SKM-1 treated with dmso at 0.1 percent for 144 hours (cell line): ENCODE data around the gene FLT4.

ENCODE experiments used
- DNase-seq: peaks from one replicate; lab custom pipeline; 2025; ENCODE audit not compliant: unreplicated experiment; lab: John Stamatoyannopoulos, UW

The FLT4 gene

DNA sequence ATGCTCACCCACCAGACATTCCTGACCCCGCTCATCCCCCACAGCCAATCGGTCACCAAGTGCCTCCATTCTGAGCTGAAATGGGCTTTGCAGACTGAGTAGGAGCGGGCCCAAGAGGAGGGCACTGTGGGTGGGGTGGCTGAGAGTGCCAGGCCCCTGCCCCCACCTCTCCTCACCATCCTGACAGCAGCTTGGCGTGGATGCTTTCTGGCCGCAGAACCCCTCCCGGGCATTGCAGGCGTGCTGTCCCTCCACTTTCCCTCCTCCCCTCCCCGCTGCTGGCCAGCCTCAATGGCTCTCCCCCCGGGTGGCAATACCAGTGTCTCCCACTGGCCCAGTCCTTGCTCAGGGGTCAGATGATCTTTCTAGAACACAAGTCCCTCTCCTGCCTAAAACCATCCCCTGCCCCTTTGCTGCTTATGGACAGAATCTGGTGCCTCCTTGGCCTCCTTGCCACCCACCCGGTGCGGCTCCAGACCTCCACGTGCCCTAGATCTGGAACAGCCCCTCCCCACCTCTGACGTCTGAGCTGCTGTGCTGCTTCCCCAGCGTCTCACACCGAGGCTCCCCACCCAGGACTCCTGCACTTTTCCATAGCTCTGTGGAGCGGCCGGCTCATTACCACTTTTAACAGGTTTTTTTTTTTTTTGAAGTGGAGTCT is 6.1 kb downstream of the FLT4 start:
- DNase-seq: no peak

DNA sequence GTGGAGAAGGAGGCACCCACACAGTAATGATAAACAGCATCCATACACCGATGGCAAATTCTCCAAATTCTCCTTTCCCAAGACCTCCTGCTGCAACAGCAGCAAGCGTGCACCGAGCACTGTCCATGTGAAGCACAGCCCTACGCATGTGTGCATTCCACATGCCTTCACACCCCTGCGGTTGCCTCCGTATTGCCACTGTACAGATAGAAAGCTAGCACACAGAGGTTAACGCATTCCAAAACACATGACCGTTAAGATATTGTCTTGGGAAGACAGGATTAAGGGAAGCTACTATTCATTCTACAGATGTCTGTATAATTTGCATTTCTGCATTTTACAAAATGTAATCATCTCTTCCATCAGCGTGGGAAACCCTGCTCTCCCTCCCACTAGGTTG is 6.6 kb downstream of the FLT4 start:
- no peak for DNase-seq

DNA sequence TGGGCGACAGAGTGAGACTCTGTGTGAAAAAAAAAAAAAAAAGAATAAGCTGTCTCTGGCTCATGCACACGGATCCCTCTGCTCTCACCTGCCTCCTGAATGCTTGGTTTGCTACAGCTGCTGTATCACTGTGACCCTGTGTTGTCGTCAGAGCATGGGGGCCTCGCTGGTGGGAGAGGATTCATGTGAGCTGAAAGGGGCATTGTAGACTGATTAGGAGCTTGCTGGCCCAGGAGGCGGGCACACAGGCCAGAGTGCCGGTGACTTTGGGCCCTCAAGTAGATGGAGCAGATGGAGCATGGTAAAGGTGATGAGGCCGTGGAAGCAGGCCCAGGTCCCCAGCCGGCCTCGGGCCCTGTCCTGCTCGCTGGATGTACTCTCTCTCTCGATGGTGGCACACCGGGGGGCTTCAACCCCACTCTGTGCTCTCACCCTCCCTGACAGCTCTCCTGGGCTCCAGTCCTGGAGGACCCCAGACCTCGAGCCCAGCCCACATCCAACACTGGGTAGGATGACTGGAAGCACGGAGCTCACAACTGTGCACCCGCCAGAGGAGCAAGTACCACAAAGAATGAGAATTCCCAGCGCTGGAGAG is 7.1 kb downstream of the FLT4 start:
- DNase-seq: no peak

DNA sequence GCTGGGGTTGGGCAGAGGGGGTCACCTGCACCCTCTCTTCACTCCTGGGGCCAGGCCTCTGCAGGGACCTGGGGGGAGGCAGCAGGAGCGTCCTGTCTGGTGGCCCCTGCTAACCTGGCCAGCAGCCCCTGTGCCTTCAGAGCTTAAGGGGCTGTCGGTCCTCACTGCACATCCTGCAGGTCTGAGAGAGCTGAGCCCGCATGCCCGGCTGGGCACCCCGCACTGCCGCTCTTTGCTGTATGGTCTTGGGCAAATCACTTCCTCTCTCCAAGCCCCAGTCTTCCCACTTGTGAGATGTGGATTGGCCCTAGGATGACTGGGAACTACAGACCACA is 7.9 kb downstream of the FLT4 start:
- no peak for DNase-seq

DNA sequence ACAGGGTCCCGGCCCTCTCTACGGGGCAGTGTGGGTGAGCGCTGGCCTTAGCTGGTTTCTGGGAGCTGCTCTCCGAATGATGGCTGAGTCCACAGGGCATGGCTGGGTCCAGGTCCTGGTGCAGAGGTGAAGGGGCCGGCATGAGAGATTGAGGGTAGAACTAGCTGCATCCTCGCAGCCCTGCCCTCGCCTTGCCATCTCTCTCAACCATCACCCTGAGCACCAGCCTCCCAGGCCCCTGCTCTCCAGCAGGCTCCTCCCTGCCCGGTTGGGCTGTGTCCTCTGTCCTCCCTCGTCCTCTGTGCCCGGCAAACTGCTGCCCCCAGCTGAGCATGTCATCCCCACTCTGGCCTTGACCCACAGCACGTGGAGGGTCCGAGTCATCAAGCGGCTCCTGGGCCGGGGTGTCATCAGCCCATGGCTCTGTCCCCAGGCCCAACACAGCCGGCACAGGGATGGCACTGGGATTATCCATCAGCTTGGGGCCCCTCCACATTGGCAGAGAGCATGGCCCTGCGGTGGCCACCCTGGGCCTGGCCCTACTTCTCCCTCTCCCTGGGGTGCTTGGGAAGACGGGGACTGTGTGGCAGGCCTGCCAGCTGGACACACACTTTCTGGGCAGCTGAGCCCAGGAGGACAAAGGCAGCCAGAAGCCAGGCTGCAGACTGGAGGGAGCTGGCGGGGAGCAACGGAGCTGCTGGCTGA is 8.4 kb downstream of the FLT4 start:
- no peak for DNase-seq

DNA sequence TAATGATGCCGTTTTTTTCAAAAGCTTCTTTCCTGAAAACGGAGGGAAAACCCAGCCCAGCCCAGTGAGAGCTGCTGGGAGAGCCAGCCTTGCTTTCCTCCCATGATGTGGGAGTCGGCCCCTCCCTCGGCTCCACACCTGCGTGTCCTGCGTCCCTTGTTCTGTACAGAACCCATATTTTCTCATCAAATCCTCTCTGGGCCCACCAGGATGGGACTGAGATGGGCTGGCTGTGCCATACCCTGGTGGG is 8.9 kb downstream of the FLT4 start:
- no peak for DNase-seq

DNA sequence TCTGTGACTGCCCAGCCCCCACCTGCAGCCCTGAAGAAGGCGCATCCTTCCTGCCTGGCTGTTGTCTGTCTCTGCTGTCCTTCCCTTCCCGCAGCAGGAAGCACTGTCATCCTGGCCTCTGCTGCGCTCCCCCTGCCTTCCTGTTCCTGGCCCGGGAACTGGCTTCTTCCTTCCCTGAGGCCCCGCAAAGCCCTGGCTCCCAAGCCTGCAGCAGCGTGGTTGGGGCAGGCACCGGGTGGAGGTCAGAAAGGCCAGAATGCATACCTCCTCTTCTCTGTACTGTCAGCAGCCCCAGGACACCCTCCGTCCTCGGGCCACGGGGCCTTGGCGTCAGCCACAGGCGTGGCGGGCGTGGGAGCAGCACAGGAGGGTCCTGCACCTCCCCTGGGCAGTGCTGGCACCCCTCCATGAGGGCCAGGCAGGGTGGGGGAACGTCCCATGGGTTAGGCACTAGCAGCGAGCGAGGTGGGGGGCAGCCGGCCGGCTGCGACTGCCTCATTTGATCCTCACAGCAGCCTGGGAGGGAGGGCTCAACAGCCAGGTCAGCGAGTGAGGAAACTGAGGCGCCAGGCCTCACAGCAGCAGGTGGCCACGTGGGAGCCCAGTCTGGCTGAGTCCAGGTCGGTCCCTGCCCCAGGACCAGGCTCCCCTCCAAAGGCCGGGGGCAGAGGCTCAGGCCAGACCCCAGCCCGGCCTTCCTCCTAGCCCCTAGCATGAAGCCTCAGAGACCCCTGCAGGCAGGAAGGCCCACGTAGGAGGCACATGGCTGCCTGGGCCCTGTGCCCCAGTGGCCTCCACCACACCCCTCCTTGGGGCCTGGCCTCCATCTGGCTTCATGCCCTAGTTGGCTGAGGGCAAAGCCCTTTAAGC is 9.4 kb downstream of the FLT4 start:
- no peak for DNase-seq

DNA sequence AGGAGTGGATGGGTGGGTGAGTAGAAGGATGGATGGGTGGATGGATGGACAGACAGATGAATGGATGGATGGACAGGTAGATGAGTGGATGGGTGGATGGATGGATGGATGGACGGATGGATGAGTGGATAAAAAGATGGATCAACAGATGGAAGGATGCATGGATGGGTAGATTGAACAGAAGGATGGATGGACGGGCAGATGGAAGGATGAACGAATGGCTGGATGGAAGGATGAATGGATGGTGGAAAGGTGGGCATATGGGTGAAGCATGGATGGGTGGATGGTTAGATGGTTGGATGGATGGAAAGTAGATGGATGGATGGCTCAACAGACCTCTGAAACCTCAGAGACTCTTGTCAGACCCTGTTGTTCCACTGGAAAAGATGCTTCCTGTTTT is 10.1 kb downstream of the FLT4 start:
- no peak for DNase-seq

DNA sequence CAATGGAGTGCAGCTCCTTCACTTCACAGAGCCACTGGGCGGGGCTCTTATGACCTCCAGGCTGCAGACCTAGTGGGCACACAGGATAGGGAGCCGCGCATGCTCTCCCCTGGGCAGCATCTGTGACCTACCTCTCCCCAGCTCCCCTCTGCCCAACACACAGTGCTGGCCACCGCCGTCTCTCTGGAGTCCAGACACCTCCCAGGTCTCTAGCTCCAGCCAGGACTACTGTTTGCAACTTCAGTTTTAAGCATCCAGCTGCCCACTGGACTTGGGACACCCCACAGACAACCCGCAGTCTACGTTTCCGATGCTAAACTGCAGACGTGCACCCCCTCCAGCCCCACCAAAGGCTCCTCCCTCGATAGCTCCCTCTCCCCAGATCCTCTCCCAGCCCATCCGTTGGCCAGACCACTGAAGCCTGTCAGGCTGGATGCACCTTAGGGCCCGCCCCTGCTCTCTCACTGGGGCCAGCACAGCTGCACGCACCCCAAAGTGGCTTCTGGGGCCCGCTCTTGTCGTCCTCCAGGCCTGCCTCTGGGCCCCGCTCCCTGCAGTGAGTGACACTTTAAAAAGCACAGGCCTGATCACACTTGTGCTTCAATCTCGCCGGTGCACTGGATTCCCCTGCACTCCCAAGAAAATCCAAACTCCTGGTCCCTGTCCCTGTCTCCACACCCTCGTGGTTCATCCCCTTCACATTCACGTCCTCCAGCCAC is 11.3 kb downstream of the FLT4 start:
- DNase-seq: no peak

DNA sequence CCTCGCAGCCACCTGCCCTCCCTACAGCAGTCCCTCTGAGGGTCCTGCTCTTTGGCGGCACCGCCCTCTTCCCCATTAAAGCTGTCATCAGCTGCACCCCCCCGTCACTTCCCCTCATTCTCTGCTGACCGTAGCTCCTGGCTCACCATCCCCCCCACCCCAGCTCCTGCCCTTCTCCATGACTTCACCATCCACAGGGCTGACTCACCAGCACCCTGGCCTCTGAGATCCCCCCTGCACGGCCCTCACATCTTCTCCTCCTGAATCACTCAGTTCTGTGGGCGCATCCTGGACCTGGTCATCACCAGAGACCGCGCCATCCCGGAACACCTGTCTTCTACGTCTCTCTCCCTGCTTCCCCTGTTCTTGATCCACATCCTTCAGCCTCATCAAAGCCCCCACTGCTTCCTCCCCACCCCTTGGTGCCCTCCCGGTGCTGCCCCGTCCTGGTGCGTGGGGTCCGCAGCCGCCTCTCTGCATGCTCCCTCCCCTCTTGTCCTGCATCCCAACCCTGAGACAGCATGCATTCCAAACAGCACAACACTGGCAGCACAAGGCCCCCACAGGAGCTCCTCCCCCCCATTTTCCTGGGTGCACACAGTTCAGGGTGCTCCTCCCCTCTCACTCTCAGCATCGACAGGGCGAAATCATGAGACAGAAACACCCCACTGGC is 12.9 kb downstream of the FLT4 start:
- no peak for DNase-seq

DNA sequence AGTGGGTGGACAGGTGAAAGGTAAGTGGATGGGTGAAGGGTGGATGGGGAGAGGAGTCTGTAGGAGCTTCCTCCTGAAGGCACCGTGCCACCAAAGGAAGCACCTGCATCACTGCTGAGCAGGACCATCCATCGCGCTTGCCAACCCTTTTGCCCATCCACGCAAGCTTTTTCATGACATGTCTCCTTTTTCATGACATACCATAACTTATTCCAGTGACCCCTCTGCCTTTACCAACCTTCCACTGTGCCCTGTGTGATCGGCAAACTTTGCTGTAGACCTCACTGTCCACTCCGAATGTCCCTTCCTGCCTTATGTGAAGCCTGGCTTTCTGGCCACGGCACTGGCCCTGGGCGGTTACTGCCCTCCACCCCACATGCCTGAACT is 13.4 kb downstream of the FLT4 start:
- DNase-seq: no peak

DNA sequence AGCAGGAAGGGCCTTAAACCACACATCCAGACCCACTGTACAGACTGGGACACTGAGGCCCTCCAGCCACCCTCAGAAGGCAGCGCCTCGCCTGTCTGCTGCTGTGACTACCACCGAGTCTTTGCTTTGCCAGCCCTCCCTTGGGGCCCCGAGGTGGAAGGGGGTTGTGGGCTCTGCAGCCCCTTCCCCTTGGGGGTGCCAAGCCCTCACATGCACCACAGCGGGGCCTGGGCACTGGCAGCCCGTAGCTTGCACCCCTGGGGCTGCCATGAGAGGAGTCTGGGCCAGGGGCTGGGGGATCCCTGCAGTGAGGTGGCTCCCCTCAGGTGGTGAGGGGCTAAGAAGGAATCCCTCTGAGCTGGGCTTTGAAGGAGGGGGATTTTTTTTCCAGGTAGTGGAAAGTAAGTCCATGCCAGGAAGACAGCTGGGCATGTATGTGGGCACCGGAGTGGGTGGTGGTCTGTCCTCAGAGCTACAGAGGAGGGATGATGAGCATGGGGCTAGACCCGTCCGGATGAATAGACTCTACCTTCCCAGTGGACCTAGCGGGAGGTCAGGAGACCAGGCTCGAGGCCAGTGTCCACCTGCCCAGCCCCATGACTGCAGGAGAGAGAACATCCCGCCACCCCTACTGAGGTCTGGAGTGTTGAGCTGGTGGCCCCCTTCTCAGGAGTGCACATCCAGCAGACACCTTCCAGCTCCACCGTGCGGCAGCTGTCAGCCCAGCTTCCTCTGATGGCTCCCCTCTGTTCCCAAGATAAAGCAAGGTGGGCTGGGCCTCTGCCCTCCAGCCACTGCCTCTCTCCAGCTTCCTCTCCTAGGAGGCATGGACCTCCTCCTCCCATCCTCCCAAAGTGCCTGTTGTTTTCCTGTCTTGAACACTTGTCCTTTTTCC is 15.9 kb downstream of the FLT4 start:
- no peak for DNase-seq

DNA sequence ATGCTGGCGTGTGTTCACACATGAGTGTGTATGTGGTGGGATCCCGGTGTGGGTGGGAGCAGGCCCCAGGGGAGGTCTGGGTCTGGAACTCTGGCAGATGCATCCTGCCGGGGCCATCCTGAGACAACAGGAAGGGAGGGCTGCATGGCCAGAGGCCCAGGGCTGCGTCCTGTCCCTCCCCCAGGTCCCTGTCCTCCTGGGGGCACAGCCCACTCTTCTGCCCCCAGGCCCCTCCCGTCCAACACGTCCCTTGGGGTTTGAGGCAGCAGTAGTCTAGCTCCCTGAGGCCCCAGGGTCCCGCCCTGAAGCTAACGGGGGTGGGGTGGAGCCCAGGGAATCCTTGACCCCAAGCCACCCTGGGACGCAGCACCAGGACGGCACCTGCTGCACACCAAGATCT is 16.6 kb downstream of the FLT4 start:
- DNase-seq: no peak

DNA sequence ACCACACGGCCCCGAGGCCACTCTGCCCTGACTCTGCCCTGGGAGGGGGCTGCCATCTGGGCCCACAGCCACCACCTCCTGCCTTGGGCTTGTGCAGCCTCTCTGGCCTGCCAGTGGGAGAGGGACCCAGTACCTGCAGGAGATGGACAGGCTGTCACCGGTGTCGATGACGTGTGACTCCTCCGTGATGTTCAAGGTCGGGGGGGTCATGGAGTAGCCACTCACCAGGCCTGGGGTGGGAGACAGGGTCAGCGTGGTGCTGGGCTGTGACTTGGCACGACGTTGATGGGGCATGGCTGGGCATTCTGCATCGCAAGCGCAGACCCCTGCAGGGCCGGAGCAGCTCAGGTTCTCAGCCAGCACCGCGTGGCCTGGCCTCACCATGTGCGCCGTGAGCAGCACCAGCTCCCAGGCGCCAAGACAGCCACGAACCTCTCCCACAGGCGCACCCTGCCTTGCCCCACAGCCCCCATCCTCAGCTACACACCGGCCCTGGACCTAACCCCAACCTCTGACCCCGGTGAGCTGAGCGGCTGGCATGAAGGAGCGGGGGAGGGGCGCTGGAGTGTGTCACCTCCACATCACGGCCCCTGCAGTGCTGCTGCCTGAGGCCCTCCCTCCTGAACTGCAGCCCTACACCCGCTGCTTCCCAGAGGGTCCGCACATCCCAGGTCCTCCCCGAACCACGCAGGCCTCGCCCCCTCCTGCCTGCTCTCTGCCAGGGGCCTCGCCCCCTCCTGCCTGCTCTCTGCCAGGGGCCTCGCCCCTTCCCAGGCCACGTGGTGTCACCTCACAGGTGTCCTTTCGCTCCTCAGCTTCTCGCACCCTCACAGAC is 17.6 kb downstream of the FLT4 start:
- peak; percentile 100 for DNase-seq

DNA sequence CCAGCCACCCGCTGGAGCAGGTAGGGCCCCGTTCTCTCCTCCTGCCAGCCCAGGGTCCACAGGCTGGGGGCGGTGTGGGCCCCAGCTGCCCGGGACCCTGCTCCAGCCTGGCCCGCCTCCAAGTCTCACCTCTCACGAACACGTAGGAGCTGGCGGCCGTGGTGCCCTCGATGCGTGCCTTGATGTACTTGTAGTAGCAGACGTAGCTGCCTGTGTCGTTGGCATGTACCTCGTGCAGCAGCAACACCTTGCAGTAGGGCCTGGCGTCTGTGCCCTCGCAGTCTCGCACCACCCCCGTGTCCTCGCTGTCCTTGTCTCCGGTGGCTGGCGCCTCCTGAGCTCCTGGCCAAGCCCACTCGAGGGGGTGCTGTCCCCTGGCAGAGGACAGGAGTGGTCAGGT is 19.0 kb downstream of the FLT4 start:
- DNase-seq: no peak

DNA sequence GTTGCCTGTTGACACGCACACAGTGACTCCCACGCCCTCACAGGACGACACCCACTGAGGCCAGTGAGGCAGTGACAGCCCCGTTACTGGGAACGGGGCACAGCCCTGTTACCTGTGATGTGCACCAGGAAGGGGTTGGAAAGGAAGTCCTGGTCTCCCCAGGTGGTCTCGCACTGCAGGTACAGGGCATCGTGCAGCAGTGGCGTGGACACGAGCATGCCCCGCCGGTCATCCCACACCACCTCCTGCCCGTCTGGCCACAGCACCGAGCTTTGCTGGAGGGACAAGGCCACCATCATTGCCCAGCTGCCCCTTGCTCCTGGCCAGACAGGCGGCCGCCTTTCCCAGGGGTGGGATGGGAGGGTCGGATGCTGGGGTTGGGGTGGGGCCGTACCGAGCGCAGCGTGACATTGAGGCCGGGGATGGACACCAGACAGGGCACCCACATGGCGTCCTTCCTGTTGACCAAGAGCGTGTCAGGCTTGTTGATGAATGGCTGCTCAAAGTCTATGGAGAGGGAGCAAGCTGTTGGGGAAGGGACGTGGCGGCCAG is 19.5 kb downstream of the FLT4 start:
- no peak for DNase-seq

DNA sequence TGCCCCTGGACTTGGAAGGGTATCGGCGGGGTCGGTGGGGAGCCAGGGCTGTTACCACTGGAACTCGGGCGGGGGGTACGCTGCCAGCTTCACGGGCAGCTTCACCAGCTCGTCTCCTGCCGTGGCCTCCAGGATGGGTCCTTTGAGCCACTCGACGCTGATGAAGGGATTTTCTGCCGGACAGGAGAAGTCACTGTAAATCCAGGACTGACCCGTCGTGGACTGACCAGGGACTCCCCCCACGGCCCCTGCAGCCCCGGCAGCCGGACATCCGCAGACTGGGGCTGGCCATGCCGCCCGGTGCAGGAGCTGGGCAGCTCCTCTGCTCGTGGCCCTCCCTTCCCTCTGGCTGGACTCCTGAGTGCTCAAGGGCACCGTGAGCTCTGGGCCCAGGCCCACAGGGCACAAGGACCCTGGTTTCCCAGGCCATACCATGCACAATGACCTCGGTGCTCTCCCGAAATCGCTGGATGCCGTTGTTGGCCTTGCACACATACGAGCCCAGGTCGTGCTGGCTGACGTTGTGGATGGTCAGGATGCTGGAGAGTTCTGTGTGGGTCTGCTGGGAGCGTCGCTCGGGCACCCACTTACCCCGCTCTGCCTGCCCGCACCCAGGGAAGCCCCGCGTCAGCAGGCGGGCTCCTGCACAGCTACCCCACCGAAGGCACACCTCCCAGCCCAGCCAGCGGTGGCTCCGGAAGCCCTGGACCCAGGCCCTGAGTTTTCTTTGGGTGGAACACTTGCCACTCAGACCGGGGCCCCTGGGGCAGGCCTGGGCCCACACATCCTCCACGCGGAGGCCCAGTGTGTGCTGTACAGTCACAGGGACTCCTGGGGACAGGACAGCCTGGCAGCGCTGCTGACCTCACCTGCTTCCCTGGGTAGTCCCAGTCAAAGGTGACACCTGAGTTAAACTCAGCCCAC is 20.3 kb downstream of the FLT4 start:
- DNase-seq: no peak

DNA sequence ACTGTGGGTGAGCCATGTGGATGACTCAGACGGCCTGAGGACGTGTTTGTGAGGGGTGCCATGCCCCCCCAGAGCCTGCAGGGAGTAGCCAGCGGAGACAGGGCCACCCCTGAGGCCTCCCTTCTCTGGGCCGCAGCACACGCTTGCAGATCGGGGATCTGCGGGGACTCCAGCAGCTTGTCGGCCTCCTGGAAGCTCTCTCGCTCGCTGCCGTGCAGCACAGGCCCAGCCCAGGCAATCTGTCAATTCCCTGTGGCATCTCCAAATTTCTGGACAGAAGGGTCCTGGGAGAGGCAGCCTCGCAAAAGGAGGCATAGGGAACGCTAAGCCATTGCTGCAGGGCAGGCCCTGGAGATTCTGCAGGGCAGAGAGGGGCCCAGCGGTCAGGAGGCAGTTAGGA is 21.2 kb downstream of the FLT4 start:
- DNase-seq: no peak
